DMS53 (cell line): ENCODE results near the gene SLC24A4.

Experiments
- DNase-seq: peaks from one replicate; lab custom pipeline; 2025; lab: John Stamatoyannopoulos, UW

The SLC24A4 gene

DNA sequence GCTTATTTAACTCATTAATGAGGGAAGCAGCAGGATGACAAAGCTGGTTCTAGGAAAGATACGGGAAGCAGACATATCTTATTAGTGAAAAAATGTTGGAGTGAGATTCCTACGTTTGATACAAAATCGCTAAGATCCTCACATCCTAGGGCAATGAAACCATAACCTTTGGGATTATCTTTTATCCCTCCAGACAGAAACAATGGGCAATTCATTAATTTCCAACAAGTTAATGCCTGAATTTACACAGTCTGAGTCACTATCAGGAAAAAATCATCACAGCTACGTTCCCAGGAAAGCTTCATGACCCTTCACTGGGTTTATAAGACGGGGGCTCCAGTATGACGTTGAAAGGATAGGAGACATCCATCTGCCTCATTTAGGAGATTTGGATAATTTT, 45.0 kb downstream of the SLC24A4 start:
- no peak for DNase-seq

DNA sequence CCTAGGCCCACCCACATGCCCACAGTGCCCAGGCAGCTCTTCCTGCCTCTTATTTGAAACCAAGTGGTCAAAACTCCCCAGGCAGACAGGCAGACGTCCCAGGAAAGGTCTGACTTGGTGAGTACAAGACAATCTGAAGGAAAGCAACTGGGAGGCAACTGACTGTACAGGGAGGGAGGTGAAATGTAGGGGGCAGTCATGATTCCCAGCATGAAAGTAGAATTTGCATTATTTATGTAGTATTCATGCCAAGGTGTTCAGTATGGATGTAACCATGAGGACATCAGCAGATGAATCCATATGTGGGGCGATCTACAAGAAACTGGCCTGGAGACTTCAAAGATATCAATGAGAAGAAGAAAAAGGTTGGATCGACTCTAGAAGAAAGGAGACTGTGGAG, 46.1 kb downstream of the SLC24A4 start:
- no peak for DNase-seq

DNA sequence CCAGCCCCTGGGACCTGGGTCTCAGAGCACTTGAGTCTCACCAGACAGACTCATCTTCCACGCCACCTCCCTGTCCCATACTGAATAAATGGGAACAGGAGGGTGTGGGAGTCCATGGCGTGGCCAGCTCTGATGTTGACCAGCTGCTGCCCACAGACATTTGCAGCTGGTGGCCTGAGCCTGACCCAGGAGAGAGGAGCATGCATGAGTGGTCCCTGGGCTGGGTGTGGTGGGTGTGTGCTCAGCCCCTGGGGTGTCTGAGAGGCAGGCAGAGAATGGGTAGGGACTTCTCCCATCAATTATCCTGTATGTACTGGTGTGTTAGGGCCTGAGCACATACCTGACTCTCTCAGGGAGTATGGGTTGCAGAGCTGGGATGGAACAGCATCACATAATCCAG, 49.3 kb downstream of the SLC24A4 start:
- DNase-seq: no peak

DNA sequence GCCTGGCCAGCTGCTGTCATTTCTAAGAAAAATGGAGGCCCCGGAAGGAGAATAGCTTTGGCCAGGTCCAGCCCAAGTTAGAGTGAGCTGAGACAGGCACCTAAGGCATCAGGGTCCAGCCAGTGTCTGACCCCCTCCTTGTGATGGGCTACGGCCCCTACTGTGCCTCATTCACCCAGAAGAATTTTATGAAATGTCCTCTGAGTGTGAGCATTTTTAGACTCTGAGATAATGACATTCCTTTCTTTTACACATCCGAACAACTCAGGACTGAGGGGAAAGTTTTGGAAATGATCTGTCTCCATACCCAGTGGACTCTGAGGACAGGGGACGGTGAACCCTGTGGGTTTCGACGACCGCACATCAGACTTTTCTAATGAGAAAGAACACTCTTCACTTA, 50.4 kb downstream of the SLC24A4 start:
- DNase-seq: no peak

GRCh38 chr14:92380131-92380530, 57.2 kb downstream of the SLC24A4 start:
- DNase-seq: no peak

DNA sequence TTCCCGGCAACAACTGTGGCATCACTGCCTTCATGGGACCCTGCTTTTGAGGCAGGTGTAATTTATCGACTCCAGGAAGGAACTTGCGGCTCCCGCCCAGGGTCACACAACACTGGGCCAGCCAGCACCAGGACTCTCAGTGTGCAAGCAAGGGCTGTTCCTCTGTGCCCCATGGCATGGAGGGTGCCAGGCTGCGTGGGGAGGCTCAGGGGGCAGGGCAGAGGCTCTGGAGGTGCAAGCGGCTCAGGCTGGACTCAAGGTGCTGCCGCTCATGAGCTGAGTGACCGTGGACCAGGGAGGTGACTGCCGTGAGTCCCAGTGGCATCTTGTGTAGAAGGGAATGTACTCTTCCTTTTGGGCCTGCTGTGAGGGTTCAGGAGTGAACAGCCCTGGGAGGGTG, 57.6 kb downstream of the SLC24A4 start:
- DNase-seq: no peak

- peak; percentile 59 for DNase-seq
Measured at GRCh38 chr14:92382677-92383076, 59.7 kb downstream of the SLC24A4 start.

DNA sequence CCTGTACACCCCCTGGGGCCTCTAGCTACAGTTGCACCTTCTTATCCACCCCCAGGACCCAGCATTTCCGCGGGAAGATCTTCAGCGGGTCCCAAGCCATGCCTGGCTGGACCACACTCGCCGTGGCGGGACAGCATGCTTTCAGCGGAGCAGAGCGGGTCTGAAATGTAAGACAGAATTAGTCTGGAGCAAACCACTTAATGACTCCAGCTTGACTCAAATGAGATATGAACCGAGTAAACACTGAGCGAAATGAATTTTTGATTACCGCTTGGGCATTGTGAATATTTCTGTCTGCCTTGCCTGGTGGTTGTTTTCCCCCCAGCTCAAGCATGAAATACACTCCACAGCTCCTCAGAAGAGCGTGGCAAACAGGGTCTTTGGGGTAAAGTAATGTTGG, 60.8 kb downstream of the SLC24A4 start:
- no peak for DNase-seq

- no peak for DNase-seq
Measured at GRCh38 chr14:92384461-92385133, 61.6 kb downstream of the SLC24A4 start.

DNA sequence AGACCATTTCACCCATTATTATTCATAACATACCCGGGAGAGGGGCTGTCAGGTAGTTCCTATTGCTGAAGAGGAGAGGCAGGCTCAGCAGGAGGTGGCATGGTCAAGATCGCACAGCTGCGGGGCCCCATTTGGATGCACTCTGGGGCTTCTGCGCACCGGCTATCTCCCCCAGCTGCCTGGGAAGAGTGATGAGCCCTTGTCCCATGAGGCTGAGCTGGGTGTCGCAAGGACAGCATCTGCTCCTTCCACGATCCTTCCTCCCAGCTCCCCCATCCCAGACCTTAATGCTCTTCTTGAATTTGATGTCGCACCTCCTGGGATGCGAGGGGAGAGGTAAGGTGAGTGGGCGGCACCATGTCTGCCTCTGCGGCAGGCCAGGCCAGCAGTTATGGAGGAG, 62.6 kb downstream of the SLC24A4 start:
- DNase-seq: no peak

DNA sequence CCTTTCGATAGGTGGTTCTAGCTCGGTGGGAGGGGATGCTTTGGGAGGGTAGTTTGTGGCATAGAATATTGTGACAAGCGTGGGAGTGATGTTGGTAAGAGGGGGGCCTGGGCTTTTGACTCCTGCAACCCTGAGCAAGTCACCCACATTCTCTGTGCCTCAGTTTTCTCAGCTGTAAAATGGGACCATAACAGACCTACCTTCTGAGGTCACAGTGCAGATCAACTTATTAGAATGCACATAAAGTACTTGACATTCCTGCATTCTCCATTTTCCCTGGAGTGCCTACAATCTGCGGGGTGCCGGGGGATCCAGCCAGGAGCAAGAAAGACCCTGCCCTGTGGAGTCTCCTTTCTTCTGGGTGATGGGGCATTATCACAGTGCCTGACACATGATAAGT, 63.2 kb downstream of the SLC24A4 start:
- no peak for DNase-seq

GRCh38 chr14:92386637-92387036, 63.7 kb downstream of the SLC24A4 start:
- no peak for DNase-seq

DNA sequence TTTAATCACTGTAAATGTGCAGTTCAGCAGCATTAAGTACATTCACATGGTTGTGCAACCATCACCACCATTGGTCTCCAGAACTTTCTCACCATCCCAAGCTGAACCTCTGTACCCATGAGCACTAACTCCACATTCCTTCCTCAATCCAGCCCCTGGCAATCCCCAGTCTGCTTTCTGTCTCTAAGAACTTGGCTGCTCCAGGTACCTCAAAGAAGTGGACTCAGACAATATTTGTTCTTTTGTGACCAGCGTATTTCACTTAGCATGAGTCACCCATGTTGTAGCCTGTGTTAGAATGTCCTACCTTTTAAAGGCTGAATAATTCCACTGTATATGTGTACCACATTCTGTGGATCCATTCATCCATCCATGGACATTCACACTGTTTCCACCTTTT, 64.6 kb downstream of the SLC24A4 start:
- peak; percentile 24 for DNase-seq

DNA sequence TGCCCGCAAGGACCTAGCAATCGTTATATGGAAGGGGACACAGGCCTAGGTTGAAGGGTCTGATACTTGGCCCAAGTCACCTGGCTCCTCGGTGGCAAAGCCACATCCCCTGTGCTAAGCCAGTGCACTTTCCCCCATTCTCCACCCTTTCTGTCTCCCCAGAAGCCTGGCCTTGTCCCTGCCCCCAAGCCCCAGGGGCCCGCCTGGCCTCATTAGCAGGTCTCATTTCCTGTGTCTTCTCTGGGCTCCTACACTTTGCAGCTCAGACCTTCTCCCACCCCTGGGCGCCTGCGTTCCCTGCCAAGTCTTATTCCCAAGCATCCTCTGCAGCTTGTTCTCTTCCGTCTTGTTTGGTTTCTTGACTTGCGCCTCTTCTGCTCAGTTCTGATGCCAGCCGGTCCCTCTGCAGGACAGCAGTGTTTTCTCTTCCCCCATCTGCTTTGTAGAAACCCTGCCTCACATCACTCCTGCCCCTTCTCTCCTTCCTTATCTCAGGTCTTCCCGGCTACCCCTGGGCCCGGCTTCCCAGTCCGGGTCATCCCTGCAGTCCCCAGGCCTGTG, 66.7 kb downstream of the SLC24A4 start:
- no peak for DNase-seq

DNA sequence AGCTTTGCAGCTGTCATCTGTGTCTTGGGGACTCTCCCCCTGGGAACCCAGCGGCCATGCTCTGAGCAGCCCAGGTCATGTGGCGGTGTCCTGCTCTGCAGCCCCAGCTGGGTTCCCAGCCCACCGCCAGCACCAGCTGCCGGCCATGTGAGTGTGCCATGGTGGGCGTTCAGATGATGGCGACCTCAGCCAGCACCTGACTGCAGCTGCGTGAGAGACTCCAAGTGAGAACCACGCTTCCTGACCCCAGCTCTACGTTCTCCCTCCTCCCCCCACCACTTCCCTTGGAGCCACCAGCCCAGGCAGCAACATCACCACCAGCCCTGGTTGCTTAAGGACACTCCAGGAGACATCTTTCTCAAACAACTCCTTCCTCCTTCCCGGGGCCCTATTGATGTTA, 68.8 kb downstream of the SLC24A4 start:
- no peak for DNase-seq

DNA sequence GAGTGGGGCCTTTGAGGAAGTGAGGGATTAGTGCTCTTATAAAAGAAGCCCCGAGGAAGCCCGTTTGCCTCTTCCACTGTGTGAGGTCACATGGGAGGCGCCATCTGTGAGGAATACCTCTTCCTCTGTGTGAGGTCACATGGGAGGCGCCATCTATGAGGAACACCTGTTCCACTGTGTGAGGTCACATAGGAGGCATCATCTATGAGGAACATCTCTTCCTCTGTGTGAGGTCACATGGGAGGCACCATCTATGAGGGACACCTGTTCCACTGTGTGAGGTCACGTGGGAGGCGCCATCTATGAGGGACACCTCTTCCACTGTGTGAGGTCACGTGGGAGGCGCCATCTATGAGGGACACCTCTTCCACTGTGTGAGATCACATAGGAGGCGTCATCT, 69.7 kb downstream of the SLC24A4 start:
- peak; percentile 39 for DNase-seq

- no peak for DNase-seq
Measured at GRCh38 chr14:92397150-92397952, 74.4 kb downstream of the SLC24A4 start.

GRCh38 chr14:92397953-92398564, 75.1 kb downstream of the SLC24A4 start:
- DNase-seq: no peak

GRCh38 chr14:92398888-92399636, 76.1 kb downstream of the SLC24A4 start:
- no peak for DNase-seq

DNA sequence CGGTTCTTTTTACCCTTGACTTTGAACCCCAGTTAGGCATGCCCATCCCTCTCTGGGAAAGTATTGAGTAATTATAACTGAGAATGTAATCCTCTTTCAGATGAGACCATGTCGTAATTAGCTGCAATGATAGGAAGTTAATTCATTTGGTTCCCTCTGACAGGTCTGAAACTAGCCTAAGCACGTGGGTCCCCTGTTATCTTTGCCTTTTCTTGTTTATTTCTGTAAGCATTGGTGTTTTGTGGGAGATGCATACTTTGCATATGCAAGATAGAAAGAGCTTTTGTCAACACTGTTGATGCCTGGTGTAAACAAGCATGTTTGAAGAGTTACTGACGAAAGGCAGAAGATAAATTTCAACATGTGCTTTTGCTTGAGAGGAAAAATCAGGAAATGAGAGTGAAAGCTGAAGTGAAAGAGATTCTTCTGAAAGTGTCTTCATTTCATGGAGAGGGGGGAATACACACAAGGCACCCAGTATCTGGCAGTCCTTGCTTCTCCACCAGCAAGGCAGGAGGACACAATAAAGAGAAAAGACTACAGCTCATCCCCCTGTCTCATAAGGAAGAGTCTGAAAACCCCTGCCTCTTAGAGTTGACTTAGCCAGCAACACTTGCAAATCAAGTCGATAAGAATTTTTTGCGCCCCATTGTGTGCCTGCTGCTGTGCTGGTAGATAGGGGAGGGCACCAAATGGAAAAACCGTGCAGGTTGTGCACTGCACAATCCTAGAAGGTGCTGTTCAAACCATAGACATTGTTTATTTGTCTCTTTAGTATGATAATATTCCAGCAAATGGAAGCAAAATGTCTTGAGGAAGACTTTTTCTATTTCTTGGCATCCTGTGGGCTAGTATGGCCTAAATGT, 77.8 kb downstream of the SLC24A4 start:
- DNase-seq: no peak

DNA sequence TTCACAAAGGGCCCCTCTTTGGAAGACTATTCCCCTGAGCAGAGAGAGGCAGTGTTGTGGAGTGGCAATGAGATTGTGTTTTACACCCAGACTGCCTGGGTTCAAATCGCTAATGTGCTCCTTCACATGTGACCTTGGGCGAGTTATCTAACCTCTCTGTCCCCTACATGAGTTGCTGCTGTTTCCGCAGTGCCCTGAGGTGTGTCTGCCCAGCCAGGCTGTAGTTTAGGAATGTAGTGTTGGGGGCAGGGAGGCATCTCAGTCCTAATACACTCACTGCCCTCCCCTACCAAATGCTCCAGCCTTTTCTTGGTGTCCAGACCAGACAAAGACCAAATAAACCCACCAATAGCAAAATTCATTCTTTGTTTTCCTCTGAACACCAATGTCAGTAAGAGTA, 78.6 kb downstream of the SLC24A4 start:
- no peak for DNase-seq
